SIG-M5 treated with dmso at 0.1 percent for 504 hours (cell line): ENCODE data around the gene STEAP1B.

Source experiments
- DNase-seq: peaks from one replicate; lab custom pipeline; 2025; ENCODE audit not compliant: unreplicated experiment; lab: John Stamatoyannopoulos, UW

The STEAP1B gene

GRCh38 chr7:22373388-22373787, 126.6 kb downstream of the STEAP1B start:
- DNase-seq, result no peak

GRCh38 chr7:22372863-22373262, 127.1 kb downstream of the STEAP1B start:
- DNase-seq, result no peak

GRCh38 chr7:22371878-22372277, 128.1 kb downstream of the STEAP1B start:
- DNase-seq, result no peak
